ACHN (cell line): ENCODE results near the gene ALDH3B2.
"Not testable (repeated sequence)": the region's sequence is repeated elsewhere in the genome, so short reads cannot be mapped to it uniquely, and the experiment has no call there.

Source experiments
- DNase-seq: peaks from one replicate; pipeline ENCODE4 v3.0.0-alpha.2; 2015
- in situ Hi-C: cut with HindIII; loops from 2 replicates; pipeline ENCODE4 v1.10.0; 2017; ENCODE audit warnings: low sequenced_read_pairs, low pct_ligation_motif_present, low pct_unique_long_range_greater_than_20kb

ALDH3B2 gene

GRCh38 chr11:67664696-67665540 is 9.5 kb downstream of the ALDH3B2 start:
- in situ Hi-C loops = no loop called here

GRCh38 chr11:67664213-67664585 is 10.2 kb downstream of the ALDH3B2 start:
- DNase-seq = no peak
- in situ Hi-C loops = no loop called here

More at GRCh38 chr11:67664696-67665540, 9.5 kb downstream of the ALDH3B2 start:
- no peak for DNase-seq

- in situ Hi-C loops = no loop called here
- DNase-seq = no peak
Observed at GRCh38 chr11:67663532-67664212, 10.8 kb downstream of the ALDH3B2 start.

- in situ Hi-C loops = no loop called here
- DNase-seq = no peak
Observed at GRCh38 chr11:67662835-67663531, 11.4 kb downstream of the ALDH3B2 start.

- no peak for DNase-seq
- in situ Hi-C loops = no loop called here
Observed at GRCh38 chr11:67662142-67662834, 12.1 kb downstream of the ALDH3B2 start.

GRCh38 chr11:67660752-67661151 is 13.7 kb downstream of the ALDH3B2 start:
- in situ Hi-C loops = not testable (repeated sequence)

GRCh38 chr11:67659651-67660165 is 14.7 kb downstream of the ALDH3B2 start:
- in situ Hi-C loops, DNase-seq: not testable (repeated sequence)

More at GRCh38 chr11:67660752-67661151, 13.7 kb downstream of the ALDH3B2 start:
- DNase-seq = not testable (repeated sequence)

GRCh38 chr11:67657300-67657699 is 17.1 kb downstream of the ALDH3B2 start:
- in situ Hi-C loops = no loop called here
- DNase-seq = no peak

GRCh38 chr11:67656278-67656922 is 18.0 kb downstream of the ALDH3B2 start:
- no peak for DNase-seq
- in situ Hi-C loops = no loop called here

GRCh38 chr11:67654225-67654624 is 20.2 kb downstream of the ALDH3B2 start:
- in situ Hi-C loops = no loop called here
- no peak for DNase-seq

GRCh38 chr11:67652965-67653845 is 21.2 kb downstream of the ALDH3B2 start:
- no peak for DNase-seq
- in situ Hi-C loops = no loop called here

GRCh38 chr11:67651976-67652781 is 22.2 kb downstream of the ALDH3B2 start:
- in situ Hi-C loops = no loop called here
- DNase-seq = no peak

- DNase-seq = peak; percentile 33
- in situ Hi-C loops = no loop called here
Observed at GRCh38 chr11:67649634-67650510, 24.6 kb downstream of the ALDH3B2 start.

- DNase-seq = no peak
- in situ Hi-C loops = no loop called here
Observed at GRCh38 chr11:67648796-67649613, 25.4 kb downstream of the ALDH3B2 start.
